Right atrium auricular region (tissue), 2 donors: Measurements from ENCODE around the gene MYO16. TPM values are rescaled to one million over a fixed set of nuclear protein-coding genes. Genes with fewer than 3 reads are reported as not detected.

Source experiments
- DNase-seq: peaks from one replicate; pipeline ENCODE4 v3.0.0-alpha.2; 2019; ENCODE audit warnings: low spot score
- H3K27ac ChIP-seq, 2 donors: fragments of 200-600 bp; sonication (generic); 1 replicate in 1 of 2; 2 replicates in 1 of 2; pipeline ENCODE4 v1.5.1; 2016 to 2019
- H3K27me3 ChIP-seq, 2 donors: fragments of 200-600 bp; sonication (generic); one replicate each; pipeline versions ENCODE4 v1.5.1 to v1.6.0; 2017 to 2019
- H3K36me3 ChIP-seq: fragments of 200-600 bp; sonication (generic); one replicate; pipeline ENCODE4 v1.5.1; 2016
- H3K4me1 ChIP-seq, 2 donors: fragments of 200-600 bp; sonication (generic); one replicate each; pipeline versions ENCODE4 v1.5.1 to v1.6.0; 2017 to 2019
- H3K4me3 ChIP-seq, 2 donors: fragments of 200-600 bp; sonication (generic); 1 replicate in 1 of 2; 2 replicates in 1 of 2; pipeline ENCODE4 v1.5.1; 2017 to 2019; ENCODE audit warnings: mild to moderate bottlenecking in 1 of 2, moderate library complexity in 1 of 2
- H3K9me3 ChIP-seq, 2 donors: fragments of 200-600 bp; sonication (generic); one replicate each; pipeline ENCODE4 v1.5.1; 2019
- CTCF ChIP-seq, 2 donors: fragments of 200-600 bp; sonication (generic); IDR thresholded peaks; one replicate each; pipeline ENCODE4 v1.5.1; 2019; ENCODE audit warnings: antibody characterized with exemption in 2 of 2
- total RNA-seq, 2 donors: library from RNA; depleted of rRNA; stranded (reverse); fragments of >200 nt; gene quantifications; one replicate each; pipeline ENCODE4 v1.1.0, GENCODE V29; 2016

The MYO16 gene
- total RNA-seq, 2 donors from 2014 or later = 1.1 to 1.8 TPM

- H3K4me1 ChIP-seq = no peaks in the 10 kb centered on the region
- H3K27ac ChIP-seq = no peak overlapping the region
- H3K36me3 ChIP-seq = no peaks in the 10 kb centered on the region
- no peaks in the 10 kb centered on the region for H3K9me3 ChIP-seq
- no peak overlapping the region for H3K4me3 ChIP-seq
- peaks cover 0 to 10% of the 10 kb centered on the region in 2 donors for H3K27me3 ChIP-seq
- no peak for DNase-seq
- no peak for TF ChIP-seq CTCF (IDR thresholded peaks at IDR 0.05)
Measured at GRCh38 chr13:109141706-109142105, 512.3 kb downstream of the MYO16 start.

DNA sequence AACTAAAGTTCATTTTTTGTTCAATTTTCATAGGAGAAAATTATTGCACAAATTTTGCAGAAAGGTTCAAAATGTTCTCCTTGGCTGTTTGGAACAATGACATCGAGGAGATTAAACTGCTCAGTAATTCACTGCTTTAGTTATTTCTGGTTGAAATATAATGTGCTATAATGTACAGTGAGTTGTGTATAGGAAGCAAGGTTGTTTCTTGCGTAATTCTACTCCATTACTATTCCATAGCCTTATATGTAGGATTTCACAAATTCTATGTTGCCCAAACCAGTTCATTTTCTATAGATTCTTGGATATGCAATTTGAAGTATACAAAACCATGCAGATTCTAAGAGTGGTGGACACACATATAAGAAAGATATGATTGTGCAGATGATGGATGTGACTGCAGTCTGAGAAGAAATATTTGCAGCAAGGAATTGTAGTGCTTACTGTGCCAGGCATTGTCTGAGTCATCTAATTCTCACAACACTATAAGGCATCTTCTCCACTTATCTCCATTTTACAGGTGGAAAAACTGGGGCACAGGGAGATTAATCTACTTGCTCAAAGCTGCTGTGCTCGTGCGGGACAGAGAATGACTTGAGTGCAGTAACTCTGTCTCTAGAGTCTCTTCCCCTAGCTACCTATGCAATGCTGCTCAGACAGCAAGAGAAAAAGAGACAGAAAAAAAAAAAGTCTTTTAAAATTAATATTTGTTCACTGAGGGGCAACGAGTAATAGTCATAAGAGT, 515.5 kb downstream of the MYO16 start:
- TF ChIP-seq CTCF (IDR thresholded peaks at IDR 0.05) = no peak

GRCh38 chr13:109145631-109146030, 516.2 kb downstream of the MYO16 start:
- no peak for DNase-seq
- peak; percentile 45 to 79 for TF ChIP-seq CTCF (IDR thresholded peaks at IDR 0.05)
- no peak overlapping the region for H3K27ac ChIP-seq

More for the DNA sequence above, 515.5 kb downstream of the MYO16 start:
- Histone ChIP-seq H3K27ac (peak overlapping the region in 1 of 2 donors; percentile 24), H3K9me3 (no peaks in the 10 kb centered on the region), H3K4me3 (no peak overlapping the region), H3K27me3 (peaks cover 0 to 9% of the 10 kb centered on the region in 2 donors), H3K36me3 (no peaks in the 10 kb centered on the region), H3K4me1 (no peaks in the 10 kb centered on the region)
- DNase-seq = no peak

GRCh38 chr13:109146393-109146792, 517.0 kb downstream of the MYO16 start:
- H3K4me1 ChIP-seq = no peaks in the 10 kb centered on the region
- H3K27ac ChIP-seq = no peak overlapping the region
- no peaks in the 10 kb centered on the region for H3K36me3 ChIP-seq
- TF ChIP-seq CTCF (IDR thresholded peaks at IDR 0.05) = no peak
- H3K9me3 ChIP-seq = no peaks in the 10 kb centered on the region
- DNase-seq = no peak
- H3K27me3 ChIP-seq = no peaks in the 10 kb centered on the region
- no peak overlapping the region for H3K4me3 ChIP-seq

More at GRCh38 chr13:109145631-109146030, 516.2 kb downstream of the MYO16 start:
- H3K4me1 ChIP-seq = no peaks in the 10 kb centered on the region
- H3K4me3 ChIP-seq = no peak overlapping the region
- no peaks in the 10 kb centered on the region for H3K36me3 ChIP-seq
- H3K9me3 ChIP-seq = no peaks in the 10 kb centered on the region
- H3K27me3 ChIP-seq = peaks cover 0 to 1% of the 10 kb centered on the region in 2 donors

DNA sequence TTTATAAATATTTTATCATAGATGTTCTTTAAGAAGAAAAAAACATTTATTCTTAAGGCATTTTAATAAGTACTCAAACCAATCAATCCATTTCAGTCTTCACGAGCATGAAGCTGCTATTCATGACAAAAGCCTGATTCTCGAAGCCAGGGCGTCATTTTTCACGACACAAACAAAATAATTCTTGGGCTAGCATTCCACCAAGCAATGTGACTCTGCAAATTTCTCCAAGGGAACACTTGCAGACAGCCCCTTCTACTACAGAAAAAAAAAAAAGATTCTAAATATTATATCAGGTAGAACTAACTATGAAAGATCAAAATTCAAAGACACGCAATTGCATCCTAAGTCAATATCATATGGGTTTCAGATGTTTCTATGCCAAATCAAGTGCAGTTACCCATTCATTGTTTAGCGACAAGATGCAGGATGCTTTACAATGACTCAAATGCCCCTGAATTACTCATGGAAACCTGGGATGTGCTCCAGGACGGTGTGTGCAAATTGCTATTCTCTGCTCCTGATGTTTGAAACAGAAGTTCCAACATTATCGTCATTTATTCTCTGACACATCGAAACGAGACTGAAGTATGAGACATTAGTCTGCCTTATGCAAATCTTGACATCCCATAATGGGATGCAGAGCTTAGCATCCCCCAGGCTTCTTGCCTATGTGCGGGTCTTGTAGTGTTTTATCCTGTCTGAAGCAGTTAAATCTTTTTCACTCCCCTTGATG, 517.7 kb downstream of the MYO16 start:
- TF ChIP-seq CTCF (IDR thresholded peaks at IDR 0.05) = no peak
- no peaks in the 10 kb centered on the region for H3K9me3 ChIP-seq
- no peak for DNase-seq
- no peaks in the 10 kb centered on the region for H3K4me1 ChIP-seq
- no peaks in the 10 kb centered on the region for H3K27me3 ChIP-seq
- no peak overlapping the region for H3K4me3 ChIP-seq
- H3K36me3 ChIP-seq = no peaks in the 10 kb centered on the region
- H3K27ac ChIP-seq = no peak overlapping the region
